ENCODE results near the gene ZNF683. TPM values are rescaled to one million over a fixed set of nuclear protein-coding genes. Genes with fewer than 3 reads are reported as not detected.
"Not testable (repeated sequence)": the region's sequence is repeated elsewhere in the genome, so short reads cannot be mapped to it uniquely, and the experiment has no call there.

The ZNF683 gene
- total RNA-seq, result not detected

DNA sequence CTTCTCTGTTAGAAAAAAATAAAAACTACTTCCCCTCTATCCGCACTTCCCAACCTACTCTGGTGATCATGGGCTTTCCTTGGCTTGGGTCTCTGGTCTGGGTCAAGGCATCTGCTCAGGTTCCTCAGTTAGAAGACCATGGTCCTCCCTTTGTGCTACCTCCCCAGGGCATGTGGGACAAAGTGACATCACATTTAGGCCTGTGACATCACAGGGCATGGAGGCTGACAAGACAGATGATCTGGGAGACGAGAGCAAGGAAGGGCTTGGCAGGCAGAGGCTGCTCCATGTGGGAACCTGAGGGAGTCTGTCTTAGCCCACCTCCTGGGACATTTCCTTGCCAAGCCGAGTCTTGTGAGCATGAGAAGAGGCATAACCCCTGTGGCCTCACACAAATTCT is at the start of gene ZNF683:
TSS of gene ZNF683 (minus strand) at position 140 of the 400 bp plus-strand sequence. CDS start 4,179 bp downstream, outside the sequence.
- DNase-seq (ENCODE audit: low spot score in 2 of 2); FAIRE-seq: not testable (repeated sequence)

DNA sequence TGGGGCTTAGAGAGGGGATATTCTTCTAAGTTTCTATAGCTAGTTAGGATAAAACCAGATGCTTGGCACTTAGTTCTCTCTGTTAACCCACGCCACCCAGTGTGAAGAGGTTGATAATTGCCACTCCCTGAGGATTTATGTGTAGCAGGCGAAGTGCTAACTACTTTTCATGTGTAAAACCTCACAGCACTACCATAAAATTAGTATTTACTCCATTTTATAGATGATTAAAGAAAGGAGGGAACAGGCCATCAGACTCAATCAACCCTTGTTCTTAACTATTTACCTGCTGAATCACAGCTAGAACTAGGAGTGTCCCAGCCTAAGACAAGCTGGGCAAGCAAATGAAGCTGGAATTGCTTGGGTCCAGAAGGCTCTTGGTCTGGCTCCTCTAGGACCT is 46.9 kb upstream of the ZNF683 start:
- DNase-seq (ENCODE audit: low spot score in 2 of 2) (no peak), FAIRE-seq (no peak)

DNA sequence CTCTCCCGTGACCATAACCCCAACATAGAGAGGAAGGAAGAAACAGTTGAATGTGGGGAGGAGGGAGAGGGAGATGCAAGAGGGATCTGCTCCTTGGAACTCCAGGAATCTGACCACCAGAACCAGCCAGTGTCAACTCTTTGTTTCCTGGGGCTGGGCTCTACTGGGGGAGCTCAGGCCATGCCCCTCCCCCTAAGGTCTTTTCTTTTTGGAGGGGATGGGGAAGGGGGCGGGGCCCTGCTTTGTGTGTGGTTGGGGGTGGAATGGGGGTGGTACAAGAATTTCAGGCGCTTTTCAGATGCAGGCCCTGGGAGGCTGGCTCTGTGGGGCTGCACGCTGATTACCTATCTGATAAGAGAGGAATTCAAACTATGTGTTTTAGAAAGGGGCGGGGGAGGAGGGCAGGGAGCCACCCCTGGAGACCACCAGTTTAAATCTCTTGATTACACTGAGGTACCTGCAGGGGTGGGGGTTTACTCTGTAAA is 46.4 kb upstream of the ZNF683 start:
- DNase-seq (ENCODE audit: low spot score in 2 of 2) (no peak), FAIRE-seq (no peak)

DNA sequence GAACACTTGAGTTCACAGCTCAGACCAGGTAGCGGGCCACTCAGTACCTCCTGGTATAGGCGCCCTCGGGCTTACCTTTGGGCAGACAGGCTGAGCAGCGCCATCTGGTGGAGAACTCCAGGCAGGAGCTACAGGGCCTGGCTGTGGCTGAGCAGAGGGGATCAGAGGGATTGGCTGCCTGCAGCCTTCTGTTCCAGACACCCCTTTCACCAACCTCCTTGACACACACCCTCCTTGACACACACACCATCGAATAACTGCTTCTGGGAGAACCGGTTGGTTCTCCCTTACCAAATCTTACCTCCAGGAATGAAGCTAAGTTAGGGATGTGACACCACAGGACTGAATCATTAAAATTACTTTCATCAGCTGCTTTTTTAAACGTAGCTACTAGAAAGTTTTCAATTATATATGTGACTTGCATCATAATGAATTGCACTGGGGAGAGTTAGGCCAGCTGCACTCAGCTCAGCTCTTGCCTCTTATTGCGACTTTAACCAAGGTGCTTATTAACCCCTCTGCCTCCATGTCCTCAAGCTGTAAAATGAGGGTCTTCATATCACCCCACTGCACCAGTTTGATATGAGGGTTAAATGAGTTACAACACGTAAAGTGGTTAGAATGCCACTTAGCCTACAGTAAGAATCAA is 44.7 kb upstream of the ZNF683 start:
- FAIRE-seq (no peak), DNase-seq (ENCODE audit: low spot score in 2 of 2) (peak in 1 of 2 donors; percentile 63)

DNA sequence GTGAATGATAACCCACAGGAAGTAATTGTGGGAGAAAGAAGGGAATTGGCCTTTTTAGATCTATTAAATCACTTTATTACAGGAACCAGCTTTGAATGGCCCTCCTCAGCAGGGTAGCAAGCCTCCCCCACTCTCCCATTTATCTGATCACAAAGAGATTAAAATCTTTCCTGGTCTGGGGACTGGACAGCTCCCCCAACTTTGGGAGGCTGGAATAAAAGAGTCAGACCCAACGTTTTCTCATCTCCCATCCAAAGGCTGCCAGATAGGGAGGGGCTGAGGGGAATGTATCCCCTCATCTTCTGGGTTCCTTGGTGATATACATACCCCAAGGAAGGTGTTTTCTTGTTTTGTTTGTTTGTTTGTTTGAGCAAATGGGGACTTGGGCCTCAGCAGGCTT is 40.5 kb upstream of the ZNF683 start:
- no peak for DNase-seq (ENCODE audit: low spot score in 2 of 2)

DNA sequence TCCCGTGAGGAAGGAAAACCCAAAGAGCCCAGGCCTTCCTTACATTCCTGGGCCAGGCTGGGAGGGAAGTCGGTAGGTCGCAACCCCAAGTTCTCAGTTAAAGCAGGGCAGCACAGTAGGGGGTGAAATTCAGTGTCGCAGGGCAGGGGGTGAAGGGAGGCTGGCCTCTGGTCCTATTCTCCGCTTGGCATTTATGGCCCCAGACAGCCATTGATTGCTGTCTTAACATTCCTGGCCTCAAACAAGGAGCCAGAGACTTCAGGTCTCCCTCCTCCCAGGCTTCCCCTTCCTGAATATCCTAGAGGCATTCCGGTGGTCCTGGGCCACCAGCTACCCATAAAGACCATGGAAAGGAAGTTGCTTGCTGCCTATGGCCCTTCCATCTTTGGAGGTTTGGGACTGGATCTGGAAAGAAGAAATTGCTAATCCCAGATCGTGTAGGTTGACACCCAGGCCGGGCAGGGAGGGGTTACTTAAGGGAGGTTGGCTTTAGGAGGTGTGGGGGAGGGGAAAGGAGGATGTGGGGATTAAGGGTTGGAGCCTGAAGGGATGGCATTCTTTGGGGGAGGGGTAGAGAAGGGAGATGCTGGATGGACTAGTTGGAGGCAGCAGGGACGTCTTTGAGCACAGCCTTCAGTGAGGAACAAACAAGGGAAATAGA is 39.8 kb upstream of the ZNF683 start:
- FAIRE-seq (no peak), DNase-seq (ENCODE audit: low spot score in 2 of 2) (no peak)

More for the DNA sequence above, 40.5 kb upstream of the ZNF683 start:
- FAIRE-seq, result no peak

DNA sequence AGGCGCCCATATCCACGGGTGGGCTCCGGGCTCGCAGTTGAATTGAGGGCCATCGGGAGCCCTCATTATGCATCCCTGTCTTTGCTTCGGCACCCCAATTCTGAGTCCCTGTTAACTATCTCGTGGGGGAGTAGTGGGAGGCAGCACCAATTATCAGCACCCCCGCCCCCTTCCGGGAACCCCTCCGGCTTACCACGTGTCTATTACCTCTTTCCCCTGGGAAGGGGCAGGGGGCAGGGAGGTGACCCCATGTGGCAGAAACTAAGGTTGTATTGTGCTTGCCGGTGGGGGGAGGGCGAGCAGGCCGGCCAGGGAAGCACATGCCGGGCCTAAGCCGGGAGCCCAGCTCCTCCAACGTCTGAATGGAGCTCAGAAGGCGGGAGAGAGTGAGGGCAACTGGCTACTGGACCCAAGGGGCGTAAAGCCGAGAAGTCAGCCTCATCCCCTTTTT is 39.1 kb upstream of the ZNF683 start:
- DNase-seq (ENCODE audit: low spot score in 2 of 2) (no peak), FAIRE-seq (no peak)

DNA sequence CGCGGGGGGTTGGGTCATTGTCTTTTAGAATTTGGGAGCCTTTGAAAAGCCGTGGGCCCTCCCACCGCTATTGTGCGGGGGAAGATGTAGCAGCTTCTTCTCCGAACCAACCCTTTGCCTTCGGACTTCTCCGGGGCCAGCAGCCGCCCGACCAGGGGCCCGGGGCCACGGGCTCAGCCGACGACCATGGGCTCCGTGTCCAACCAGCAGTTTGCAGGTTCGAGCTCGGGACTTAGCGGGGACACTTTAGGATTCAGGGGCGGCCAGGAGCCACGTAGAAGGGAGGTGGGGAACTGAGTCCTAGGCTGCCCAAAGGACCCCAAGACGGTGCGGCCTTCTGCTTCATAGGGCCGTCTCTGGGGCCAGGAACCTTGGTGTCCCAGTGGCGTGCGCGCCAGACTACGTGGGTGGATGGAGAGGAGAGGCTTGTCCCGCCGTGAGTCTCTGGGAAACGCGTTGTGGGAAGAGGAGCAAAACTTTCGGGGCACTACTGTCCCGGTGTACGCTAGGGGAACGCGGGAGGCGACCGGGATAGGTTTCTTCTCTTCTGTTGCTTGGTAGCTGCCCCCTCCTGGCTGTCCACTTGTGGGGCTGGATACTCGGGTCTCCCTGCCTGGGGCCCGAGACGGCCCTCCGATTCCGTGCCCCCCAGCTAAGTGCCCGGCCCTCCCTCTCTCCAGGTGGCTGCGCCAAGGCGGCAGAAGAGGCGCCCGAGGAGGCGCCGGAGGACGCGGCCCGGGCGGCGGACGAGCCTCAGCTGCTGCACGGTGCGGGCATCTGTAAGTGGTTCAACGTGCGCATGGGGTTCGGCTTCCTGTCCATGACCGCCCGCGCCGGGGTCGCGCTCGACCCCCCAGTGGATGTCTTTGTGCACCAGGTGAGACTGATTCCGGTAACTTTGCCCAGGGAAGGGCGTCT is 38.4 kb upstream of the ZNF683 start, which contains the start of gene LIN28A:
TSS of gene LIN28A (plus strand) at position 112 of the 918 bp plus-strand sequence. CDS start at position 187, 75 bp downstream.
- FAIRE-seq (no peak), DNase-seq (ENCODE audit: low spot score in 2 of 2) (no peak)

DNA sequence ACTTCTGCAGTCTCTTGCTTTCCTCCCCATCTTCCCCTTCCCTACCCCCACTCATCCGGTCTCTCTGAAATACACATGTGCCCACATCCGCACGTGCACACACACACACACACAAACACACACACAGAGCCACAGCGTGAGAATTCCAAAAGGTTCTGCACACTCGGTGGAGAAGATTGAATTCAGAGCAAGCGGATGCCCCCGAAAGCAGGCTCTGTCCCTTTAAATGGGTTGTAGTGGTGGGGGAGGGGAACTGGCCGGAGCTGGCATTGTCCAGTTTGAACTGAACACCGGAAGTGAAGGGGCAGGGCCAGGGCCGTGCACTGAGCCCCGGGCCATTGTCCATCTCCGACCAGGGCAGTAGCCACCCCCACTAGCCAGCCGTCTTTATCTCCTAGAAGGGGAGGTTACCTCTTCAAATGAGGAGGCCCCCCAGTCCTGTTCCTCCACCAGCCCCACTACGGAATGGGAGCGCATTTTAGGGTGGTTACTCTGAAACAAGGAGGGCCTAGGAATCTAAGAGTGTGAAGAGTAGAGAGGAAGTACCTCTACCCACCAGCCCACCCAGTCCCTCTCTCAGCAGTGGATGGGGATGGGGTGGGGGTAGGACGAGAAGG is 36.7 kb upstream of the ZNF683 start:
- FAIRE-seq (no peak), DNase-seq (ENCODE audit: low spot score in 2 of 2) (no peak)

DNA sequence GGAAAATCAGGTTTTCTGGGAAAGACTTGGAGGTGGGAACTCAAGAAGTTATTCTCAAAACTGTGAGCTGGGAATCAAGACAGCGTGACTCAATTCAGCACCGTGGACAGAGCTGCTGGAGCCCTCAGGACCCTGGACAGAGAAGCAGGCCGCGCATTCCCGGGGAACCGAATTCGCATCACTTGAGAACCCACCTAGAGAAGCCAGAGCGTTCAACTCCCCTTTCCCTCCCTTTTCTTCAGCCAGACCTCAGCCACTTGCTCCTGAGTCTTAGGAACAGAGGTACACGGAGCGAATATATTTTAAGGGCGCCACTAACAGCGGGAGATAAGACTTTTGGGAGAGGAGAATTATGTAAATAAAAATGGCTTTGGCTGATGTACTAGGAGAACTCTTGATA is 36.1 kb upstream of the ZNF683 start:
- DNase-seq (ENCODE audit: low spot score in 2 of 2) (peak; percentile 79 to 84), FAIRE-seq (no peak)

DNA sequence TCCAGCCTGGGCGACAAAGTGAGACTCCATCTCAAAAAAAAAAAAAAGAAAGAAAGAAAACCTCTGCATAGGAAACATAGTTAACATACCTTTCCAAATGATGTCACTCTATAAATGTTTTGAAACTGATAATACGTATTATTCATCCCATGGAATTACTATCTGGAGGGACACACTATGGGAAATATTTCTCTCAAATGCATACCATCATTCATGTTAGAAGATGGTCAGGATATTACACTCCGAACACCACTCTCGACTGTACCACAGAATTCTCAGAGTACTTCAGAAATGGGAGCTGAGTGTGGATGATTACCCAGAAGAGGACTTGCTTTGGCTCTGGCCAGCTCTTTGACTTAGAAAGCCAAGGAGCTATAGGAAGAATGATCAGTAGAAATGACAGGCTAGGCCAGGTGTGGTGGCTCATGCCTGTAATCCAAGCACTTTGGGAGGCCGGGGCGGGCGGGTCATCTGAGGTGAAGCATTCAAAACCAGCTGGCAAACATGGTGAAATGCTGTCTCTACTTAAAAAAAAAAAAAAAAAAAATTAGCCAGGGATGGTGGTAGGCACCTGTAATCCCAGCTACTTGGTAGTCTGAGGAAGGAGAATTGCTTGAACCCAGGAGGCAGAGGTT is 32.8 kb upstream of the ZNF683 start:
- DNase-seq (ENCODE audit: low spot score in 2 of 2) (no peak), FAIRE-seq (no peak)

DNA sequence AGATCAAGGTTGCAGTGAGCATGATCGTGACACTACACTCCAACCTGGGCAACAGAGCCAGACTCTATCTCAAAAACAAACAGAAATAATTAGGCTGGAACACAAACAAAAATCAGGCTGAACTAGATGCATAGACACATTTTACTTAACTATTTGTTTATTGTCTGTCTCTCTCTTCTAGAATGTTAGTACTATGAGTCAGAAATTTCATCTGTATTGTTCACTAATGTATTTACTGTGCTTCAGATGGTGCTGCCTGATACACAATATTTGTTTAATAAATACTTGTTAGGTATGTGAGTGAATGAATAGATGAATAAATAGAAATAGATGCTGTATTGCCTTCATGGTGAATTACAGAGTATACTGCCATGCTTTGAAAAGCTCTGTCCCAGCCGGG is 32.1 kb upstream of the ZNF683 start:
- DNase-seq (ENCODE audit: low spot score in 2 of 2), result no peak
- FAIRE-seq, result no peak

DNA sequence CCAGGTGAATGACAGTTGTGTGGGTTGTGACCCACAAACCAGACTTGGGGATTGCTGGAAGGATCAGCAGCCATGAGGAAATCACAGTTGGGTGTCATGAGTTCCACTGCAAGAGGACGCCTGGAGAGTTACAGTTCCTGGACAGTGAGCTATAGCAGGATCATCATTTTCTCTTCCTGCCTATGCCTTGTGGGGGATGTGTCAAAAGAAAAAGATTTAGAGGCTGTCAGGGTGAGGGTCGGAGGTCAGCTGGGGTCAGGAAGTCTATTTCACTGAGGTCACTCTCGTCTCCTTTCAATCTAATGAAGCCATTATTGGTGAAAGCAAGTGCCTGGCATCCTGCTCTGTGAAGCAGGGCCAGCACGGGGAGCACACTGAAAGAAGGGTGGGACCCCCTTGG is 31.1 kb upstream of the ZNF683 start:
- no peak for DNase-seq (ENCODE audit: low spot score in 2 of 2)

DNA sequence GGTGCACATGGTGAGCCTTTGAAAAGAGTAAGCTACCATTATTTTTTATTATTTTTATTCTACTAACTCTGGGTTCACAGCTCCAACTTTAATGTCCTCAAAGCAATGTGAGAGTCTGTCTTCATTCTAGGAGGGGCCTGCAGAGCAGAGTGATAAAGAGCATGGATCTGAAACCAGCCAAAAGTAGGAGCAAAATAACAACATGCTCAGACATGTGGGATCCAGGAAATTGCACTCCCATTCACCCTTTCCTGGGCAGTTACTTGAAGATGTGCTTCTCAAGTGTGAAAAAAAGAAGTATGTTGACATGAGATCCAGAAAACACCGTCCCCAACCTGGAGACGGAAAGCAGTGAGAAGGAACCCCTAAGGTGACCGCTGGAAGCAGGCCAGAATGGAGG is 29.3 kb upstream of the ZNF683 start:
- FAIRE-seq (no peak), DNase-seq (ENCODE audit: low spot score in 2 of 2) (no peak)

More for the DNA sequence above, 31.1 kb upstream of the ZNF683 start:
- FAIRE-seq, result no peak

DNA sequence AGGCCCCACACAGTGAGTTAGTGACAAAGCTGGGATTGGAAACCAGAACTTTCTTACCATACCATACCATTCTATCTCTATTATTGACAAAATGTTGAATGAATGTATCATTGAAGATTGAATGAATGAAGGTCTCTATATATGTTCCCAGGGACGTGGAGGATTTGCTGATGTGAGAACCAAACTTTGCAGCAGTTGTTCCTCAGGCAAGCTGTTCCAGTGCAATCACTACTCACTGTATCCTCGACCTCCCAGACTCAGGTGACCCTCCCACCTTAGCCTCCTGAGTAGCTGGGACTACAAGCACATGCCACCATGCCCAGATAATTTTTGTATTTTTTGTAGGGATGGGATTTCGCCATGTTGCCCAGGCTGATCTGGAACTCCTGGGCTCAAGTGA is 26.5 kb upstream of the ZNF683 start:
- DNase-seq (ENCODE audit: low spot score in 2 of 2), result no peak
- FAIRE-seq, result no peak

DNA sequence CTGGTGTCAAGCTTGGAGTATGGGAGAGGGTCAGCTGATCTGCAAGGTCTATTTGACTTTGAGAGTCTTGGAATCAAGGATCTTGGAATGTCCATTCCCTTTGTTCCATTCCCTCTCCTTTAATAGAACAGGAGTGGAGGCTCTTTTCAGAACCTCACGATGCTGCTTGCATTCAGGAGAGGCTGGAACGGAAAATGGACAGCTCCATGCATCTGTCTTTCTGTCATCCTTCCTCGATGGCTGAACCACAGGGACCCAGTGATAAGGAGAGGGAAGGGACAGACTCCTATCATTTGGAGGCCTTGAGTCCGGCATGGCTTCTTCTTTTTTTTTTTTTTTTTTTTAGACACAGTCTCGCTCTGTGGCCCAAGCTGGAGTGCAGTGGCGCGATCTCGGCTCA is 23.2 kb upstream of the ZNF683 start:
- no peak for DNase-seq (ENCODE audit: low spot score in 2 of 2)

DNA sequence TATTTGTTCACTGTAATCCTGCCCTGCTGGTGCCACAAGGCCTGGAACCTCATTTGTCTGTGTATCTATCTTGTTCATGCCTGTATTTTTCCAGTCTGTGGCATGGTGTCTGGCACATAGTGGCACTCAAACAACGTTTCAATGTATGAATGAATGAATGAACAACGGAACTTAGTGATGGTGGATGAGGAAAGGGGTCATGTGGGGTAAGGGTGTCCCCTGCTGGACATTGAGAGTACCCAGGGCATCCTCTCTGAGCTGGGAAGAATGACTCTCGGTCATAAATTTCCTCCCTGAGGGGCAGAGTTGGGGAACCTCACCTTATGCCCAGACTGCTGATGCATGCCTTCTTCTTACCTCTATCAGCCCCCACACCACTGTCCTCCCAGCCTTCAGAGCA is 18.9 kb upstream of the ZNF683 start:
- FAIRE-seq, result no peak
- DNase-seq (ENCODE audit: low spot score in 2 of 2), result no peak

More for the DNA sequence above, 23.2 kb upstream of the ZNF683 start:
- FAIRE-seq, result no peak

DNA sequence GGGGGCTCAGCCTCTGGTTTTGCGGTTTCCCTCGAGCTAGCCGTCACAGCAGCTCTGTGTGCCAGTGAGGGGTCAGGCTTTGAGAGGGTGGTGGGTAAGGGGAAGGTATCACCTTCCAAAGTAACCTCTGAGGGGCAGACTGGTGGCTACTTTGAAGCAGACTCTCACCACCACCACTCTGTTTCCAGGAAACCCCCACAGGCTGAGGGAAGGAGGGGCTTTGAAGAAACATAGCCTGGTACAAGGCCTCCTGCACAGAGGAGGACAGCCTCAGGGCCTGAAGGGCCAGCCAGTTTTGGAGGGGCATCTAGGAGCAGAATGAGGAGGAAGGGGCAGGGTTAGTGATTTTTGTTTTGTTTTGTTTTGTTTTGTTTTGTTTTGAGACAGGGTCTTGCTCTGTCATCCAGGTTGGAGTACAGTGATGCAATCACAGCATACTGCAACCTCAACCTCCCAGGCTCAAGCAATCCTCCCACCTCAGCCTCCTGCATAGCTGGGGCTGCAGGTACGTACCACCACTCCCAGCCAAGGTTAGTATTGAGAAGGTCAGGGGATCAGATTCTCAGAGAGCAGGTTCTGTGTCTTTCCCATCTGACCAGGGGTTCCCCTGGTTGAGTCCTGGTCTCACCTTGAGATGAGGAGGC is 17.2 kb upstream of the ZNF683 start:
- DNase-seq (ENCODE audit: low spot score in 2 of 2) (no peak), FAIRE-seq (no peak)

DNA sequence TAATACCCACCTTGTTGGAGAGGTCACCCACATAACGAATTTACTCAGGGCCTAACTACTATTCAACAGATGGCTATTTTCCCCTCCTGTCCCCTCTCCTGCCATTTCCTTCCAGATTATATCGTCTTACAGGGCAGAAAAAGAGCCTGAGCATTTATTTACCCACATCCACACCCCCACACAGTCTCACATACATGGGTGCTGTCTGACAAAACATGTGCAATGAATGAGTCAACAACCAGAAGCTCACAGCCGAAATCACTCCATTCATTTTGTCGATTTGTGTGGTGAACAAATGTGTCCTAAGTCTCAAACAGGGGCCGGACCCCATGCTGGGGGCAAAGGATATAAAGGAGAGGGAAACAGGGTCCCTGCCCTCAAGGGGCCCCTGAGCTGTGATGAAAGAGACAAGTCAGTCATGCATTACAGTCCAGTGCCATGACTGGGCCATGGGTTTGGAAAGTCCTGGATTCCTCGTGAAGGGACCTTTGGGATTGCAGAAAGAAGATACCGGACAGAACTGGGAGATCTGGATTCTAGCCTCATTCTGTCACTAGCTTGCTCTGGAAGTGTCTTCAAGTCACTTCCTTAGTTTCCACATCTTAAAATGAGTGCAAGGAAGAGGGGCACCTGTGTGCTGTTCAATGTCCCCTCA is 16.4 kb upstream of the ZNF683 start:
- DNase-seq (ENCODE audit: low spot score in 2 of 2) (no peak), FAIRE-seq (no peak)
